MV-4-11 (cell line): ENCODE data around the gene SIAH1.
"Not testable (repeated sequence)": the region's sequence is repeated elsewhere in the genome, so short reads cannot be mapped to it uniquely, and the experiment has no call there.

Source experiments
- DNase-seq: peaks from one replicate; lab custom pipeline; 2025; lab: John Stamatoyannopoulos, UW

Gene SIAH1

GRCh38 chr16:48366165-48367093 lies 18.8 kb downstream of the SIAH1 start:
- DNase-seq = peak; percentile 79

GRCh38 chr16:48365601-48366164 lies 19.5 kb downstream of the SIAH1 start:
- peak; percentile 64 for DNase-seq

GRCh38 chr16:48365025-48365600 lies 20.1 kb downstream of the SIAH1 start:
- DNase-seq = no peak

- DNase-seq = peak; percentile 62
These were observed 23.6 kb downstream of the SIAH1 start for GRCh38 chr16:48361540-48362144.

- DNase-seq = no peak
These were observed 24.2 kb downstream of the SIAH1 start for GRCh38 chr16:48361012-48361411.

- no peak for DNase-seq
These were observed 25.2 kb downstream of the SIAH1 start for GRCh38 chr16:48359983-48360382.

- DNase-seq = no peak
These were observed 26.8 kb downstream of the SIAH1 start for GRCh38 chr16:48358419-48358818.

GRCh38 chr16:48356633-48357376 lies 28.4 kb downstream of the SIAH1 start:
- no peak for DNase-seq

- no peak for DNase-seq
These were observed 30.0 kb downstream of the SIAH1 start for GRCh38 chr16:48354877-48355855.

- not testable (repeated sequence) for DNase-seq
These were observed 30.8 kb downstream of the SIAH1 start for GRCh38 chr16:48354385-48354784.

GRCh38 chr16:48353565-48354163 lies 31.5 kb downstream of the SIAH1 start:
- DNase-seq = peak; percentile 75

- DNase-seq = no peak
These were observed 32.4 kb downstream of the SIAH1 start for GRCh38 chr16:48352648-48353390.

- DNase-seq = no peak
These were observed 34.5 kb downstream of the SIAH1 start for GRCh38 chr16:48350736-48351135.

GRCh38 chr16:48347980-48348379 lies 37.2 kb downstream of the SIAH1 start:
- no peak for DNase-seq

GRCh38 chr16:48347191-48347865 lies 37.9 kb downstream of the SIAH1 start:
- no peak for DNase-seq

- DNase-seq = no peak
These were observed 42.6 kb downstream of the SIAH1 start for GRCh38 chr16:48342591-48342990.

- DNase-seq = no peak
These were observed 45.2 kb downstream of the SIAH1 start for GRCh38 chr16:48340054-48340453.

- DNase-seq = no peak
These were observed 49.3 kb downstream of the SIAH1 start for GRCh38 chr16:48335961-48336360.

GRCh38 chr16:48334325-48334724 lies 50.9 kb downstream of the SIAH1 start:
- no peak for DNase-seq
